ENCODE data around the gene ADAT2. TPM values are rescaled to one million over a fixed set of nuclear protein-coding genes. Genes with fewer than 3 reads are reported as not detected.

The ADAT2 gene
- total and polyA plus RNA-seq, 2 of the 4 experiments (the other 2 are of a cell fraction): 2.7 to 5.4 TPM

- dilution Hi-C loops (cut with HindIII; ENCODE audit: low sequenced_read_pairs, unreplicated experiment) (no loop called here), intact Hi-C loops (cut with micrococcal nuclease) (no loop called here), in situ Hi-C loops (cut with MboI; ENCODE audit: low sequenced_read_pairs) (no loop called here)
- Histone ChIP-seq H3K79me1 (ENCODE audit: low read depth in 1 of 2, low read length in 2 of 2) (no peaks in the 10 kb centered on the region), H2AFZ (replicated peaks; ENCODE audit: low read length, poor library complexity) (no peak overlapping the region), H2BK5ac (ENCODE audit: low read depth, low read length, poor library complexity, severe bottlenecking) (no peak overlapping the region), H2AK9ac (replicated peaks; ENCODE audit: low read depth, low read length, poor library complexity) (no peak overlapping the region), H3K18ac (ENCODE audit: low read depth, low read length) (no peak overlapping the region), H3K27ac (ENCODE audit: insufficient read depth, low read length) (no peak overlapping the region), H4K5ac (ENCODE audit: low read depth, low read length) (no peak overlapping the region), H3K4me2 (ENCODE audit: low read depth, low read length) (no peak overlapping the region), H3K4me3 (ENCODE audit: insufficient read depth, low read depth, low read length) (no peak overlapping the region), H3K27me3 (ENCODE audit: control insufficient read depth, insufficient read depth, low read length) (no peaks in the 10 kb centered on the region), H2BK15ac (ENCODE audit: low read depth, low read length) (no peak overlapping the region), H2BK120ac (ENCODE audit: low read depth, low read length) (no peak overlapping the region), H3K14ac (replicated peaks; ENCODE audit: low read depth, low read length) (no peak overlapping the region), H3K36me3 (ENCODE audit: control insufficient read depth, insufficient read depth, low read length) (no peaks in the 10 kb centered on the region), H3K9me1 (ENCODE audit: insufficient read depth, low read length) (no peaks in the 10 kb centered on the region), H4K91ac (ENCODE audit: insufficient read depth, low read depth, low read length) (no peak overlapping the region), H3K9ac (ENCODE audit: low read depth, low read length) (no peak overlapping the region), H2BK20ac (ENCODE audit: low read depth, low read length) (no peak overlapping the region), H4K20me1 (ENCODE audit: insufficient read depth, low read length) (no peaks in the 10 kb centered on the region), H4K8ac (ENCODE audit: low read depth in 2 of 2, low read length in 2 of 2) (no peak overlapping the region), H3K4me1 (ENCODE audit: control insufficient read depth, insufficient read depth, low read length) (no peaks in the 10 kb centered on the region; the same call in 1 of the 2 replicates), H2AK5ac (ENCODE audit: low read depth, low read length) (no peak overlapping the region), H3K23ac (ENCODE audit: low read depth, low read length) (no peak overlapping the region), H3K56ac (ENCODE audit: extremely low read depth, insufficient read depth, low read length) (no peak overlapping the region), H3K9me3 (ENCODE audit: control insufficient read depth, insufficient read depth, low read length) (no peaks in the 10 kb centered on the region), H3K4ac (ENCODE audit: low read depth, low read length) (no peak overlapping the region)
- ATAC-seq (ENCODE audit: low read depth) (no peak), DNase-seq (no peak)
- no TSS peak for BruUV-seq (replicated peaks)
- WGBS, 2 experiments (ENCODE audit: extremely low coverage in 2 of 2, insufficient read length in 1 of 2): 100% methylated on average over 1 of the region's 3 CpGs; no CpG with 5 or more reads in 1 of the 2 experiments
- ChIA-PET POLR2A (ENCODE audit: unreplicated experiment) (no interaction called here), CTCF (no interaction called here)
- no peak for TF ChIP-seq RCOR1 (IDR thresholded peaks at IDR 0.05; ENCODE audit: insufficient replicate concordance, low read length)
- no peak for TF ChIP-seq CHD1 (IDR thresholded peaks at IDR 0.05; ENCODE audit: low read depth, low read length)
- no peak for TF ChIP-seq MAZ (IDR thresholded peaks at IDR 0.05; ENCODE audit: borderline replicate concordance, low read depth, low read length)
- no peak for TF ChIP-seq POLR2A (IDR thresholded peaks at IDR 0.05; ENCODE audit: low read depth, low read length)
- TF ChIP-seq ELK1 (IDR thresholded peaks at IDR 0.05; ENCODE audit: borderline replicate concordance, low read depth, low read length): no peak
Observed at GRCh38 chr6:143406673-143407072, 43.8 kb downstream of the ADAT2 start.
